ENCODE measurements around the gene PTCRA.

The PTCRA gene

GRCh38 chr6:42959917-42960242 lies 44.0 kb downstream of the PTCRA start:
- no peak for DNase-seq (ENCODE audit: low spot score)
- H3K4me1 ChIP-seq (ENCODE audit: insufficient read depth, poor library complexity, severe bottlenecking), result no peaks in the 10 kb centered on the region
- TF ChIP-seq CTCF (IDR thresholded peaks at IDR 0.05; ENCODE audit: poor library complexity, severe bottlenecking), result no peak
- H3K36me3 ChIP-seq (ENCODE audit: low read depth), result no peaks in the 10 kb centered on the region
- no peaks in the 10 kb centered on the region for H3K27me3 ChIP-seq (ENCODE audit: insufficient read depth, poor library complexity, severe bottlenecking)
- no peaks in the 10 kb centered on the region for H3K9me3 ChIP-seq (ENCODE audit: severe bottlenecking)
- no peak overlapping the region for H3K27ac ChIP-seq (ENCODE audit: poor library complexity, severe bottlenecking)
- H3K4me3 ChIP-seq (ENCODE audit: severe bottlenecking), result peak overlapping the region; percentile 37
- ATAC-seq (ENCODE audit: low read depth), result no peak

GRCh38 chr6:42960243-42961019 lies 44.6 kb downstream of the PTCRA start, which contains the start of gene GNMT:
Gene GNMT (plus strand): TSS chr6:42960754. CDS start chr6:42960768, 14 bp downstream.
- H3K27ac ChIP-seq (ENCODE audit: poor library complexity, severe bottlenecking), result no peak within 1 kb of the TSS
- no peaks in the 10 kb centered on the region for H3K4me1 ChIP-seq (ENCODE audit: insufficient read depth, poor library complexity, severe bottlenecking)
- no peaks in the 10 kb centered on the region for H3K9me3 ChIP-seq (ENCODE audit: severe bottlenecking)
- H3K27me3 ChIP-seq (ENCODE audit: insufficient read depth, poor library complexity, severe bottlenecking), result no peaks in the 10 kb centered on the region
- DNase-seq (ENCODE audit: low spot score) (peak; percentile 81), ATAC-seq (ENCODE audit: low read depth) (peak; percentile 89)
- TF ChIP-seq CTCF (IDR thresholded peaks at IDR 0.05; ENCODE audit: poor library complexity, severe bottlenecking), result no peak
- peak within 1 kb of the TSS; percentile 37 for H3K4me3 ChIP-seq (ENCODE audit: severe bottlenecking)
- no peaks in the 10 kb centered on the region for H3K36me3 ChIP-seq (ENCODE audit: low read depth)

- DNase-seq (ENCODE audit: low spot score), result no peak
- no peaks in the 10 kb centered on the region for H3K27me3 ChIP-seq (ENCODE audit: insufficient read depth, poor library complexity, severe bottlenecking)
- TF ChIP-seq CTCF (IDR thresholded peaks at IDR 0.05; ENCODE audit: poor library complexity, severe bottlenecking), result no peak
- no peaks in the 10 kb centered on the region for H3K36me3 ChIP-seq (ENCODE audit: low read depth)
- H3K4me3 ChIP-seq (ENCODE audit: severe bottlenecking), result peak overlapping the region; percentile 37
- no peak; the same call in 1 of the 3 replicates for ATAC-seq (ENCODE audit: low read depth)
- H3K27ac ChIP-seq (ENCODE audit: poor library complexity, severe bottlenecking), result no peak overlapping the region
- H3K4me1 ChIP-seq (ENCODE audit: insufficient read depth, poor library complexity, severe bottlenecking), result no peaks in the 10 kb centered on the region
- no peaks in the 10 kb centered on the region for H3K9me3 ChIP-seq (ENCODE audit: severe bottlenecking)
Measured at GRCh38 chr6:42961020-42961470, 45.2 kb downstream of the PTCRA start.

- no peaks in the 10 kb centered on the region for H3K4me1 ChIP-seq (ENCODE audit: insufficient read depth, poor library complexity, severe bottlenecking)
- TF ChIP-seq CTCF (IDR thresholded peaks at IDR 0.05; ENCODE audit: poor library complexity, severe bottlenecking), result no peak
- DNase-seq (ENCODE audit: low spot score) (no peak), ATAC-seq (ENCODE audit: low read depth) (no peak)
- no peak overlapping the region for H3K27ac ChIP-seq (ENCODE audit: poor library complexity, severe bottlenecking)
- no peaks in the 10 kb centered on the region for H3K9me3 ChIP-seq (ENCODE audit: severe bottlenecking)
- H3K4me3 ChIP-seq (ENCODE audit: severe bottlenecking), result no peak overlapping the region
- no peaks in the 10 kb centered on the region for H3K27me3 ChIP-seq (ENCODE audit: insufficient read depth, poor library complexity, severe bottlenecking)
- H3K36me3 ChIP-seq (ENCODE audit: low read depth), result no peaks in the 10 kb centered on the region
Measured at GRCh38 chr6:42962096-42962495, 46.2 kb downstream of the PTCRA start.
